Stimulated activated CD4-positive, alpha-beta T cell treated with anti-CD3 and anti-CD28 coated beads, Interleukin-12 subunit alpha, Interleukin-12 subunit beta, amount 100 ng/mL, for 24 hours (primary cell): ENCODE results near the gene SLCO1C1.
"Not testable (repeated sequence)": the region's sequence is repeated elsewhere in the genome, so short reads cannot be mapped to it uniquely, and the experiment has no call there.

Experiments used
- DNase-seq, 2 experiments: peaks; one replicate each; pipeline ENCODE4 v3.0.0-alpha.2; 2020; ENCODE audit warnings: low read depth in 2 of 2

Gene SLCO1C1

GRCh38 chr12:20695232-20695631, at the start of gene SLCO1C1:
Gene SLCO1C1, plus strand, starts transcription at chr12:20695332. Its CDS starts 4,245 bp downstream, at chr12:20699577.
- DNase-seq = no peak

GRCh38 chr12:20646239-20646827, 48.8 kb upstream of the SLCO1C1 start:
- no peak for DNase-seq

- DNase-seq = no peak
These were observed 41.3 kb upstream of the SLCO1C1 start for GRCh38 chr12:20653871-20654270.

- no peak for DNase-seq
These were observed 38.5 kb upstream of the SLCO1C1 start for GRCh38 chr12:20656600-20656999.

- no peak for DNase-seq
These were observed 37.6 kb upstream of the SLCO1C1 start for GRCh38 chr12:20657496-20657895.

GRCh38 chr12:20681334-20681733, 13.8 kb upstream of the SLCO1C1 start:
- DNase-seq = no peak

- DNase-seq = no peak
These were observed 1.2 kb downstream of the SLCO1C1 start for GRCh38 chr12:20696181-20696905.

- DNase-seq = no peak
These were observed 6.0 kb downstream of the SLCO1C1 start for GRCh38 chr12:20701106-20701505.

GRCh38 chr12:20704860-20705259, 9.7 kb downstream of the SLCO1C1 start:
- no peak for DNase-seq

GRCh38 chr12:20711846-20712245, 16.7 kb downstream of the SLCO1C1 start:
- no peak for DNase-seq

- no peak for DNase-seq
These were observed 20.9 kb downstream of the SLCO1C1 start for GRCh38 chr12:20716037-20716436.

- DNase-seq = no peak
These were observed 21.9 kb downstream of the SLCO1C1 start for GRCh38 chr12:20716985-20717384.

GRCh38 chr12:20718294-20718693, 23.2 kb downstream of the SLCO1C1 start:
- DNase-seq = no peak

- no peak for DNase-seq
These were observed 27.0 kb downstream of the SLCO1C1 start for GRCh38 chr12:20722142-20722541.

- DNase-seq = no peak
These were observed 36.1 kb downstream of the SLCO1C1 start for GRCh38 chr12:20731274-20731673.

- DNase-seq = no peak
These were observed 45.8 kb downstream of the SLCO1C1 start for GRCh38 chr12:20740972-20741371.

- no peak for DNase-seq
These were observed 53.1 kb downstream of the SLCO1C1 start for GRCh38 chr12:20748198-20748597.

GRCh38 chr12:20751046-20751445, 55.9 kb downstream of the SLCO1C1 start:
- no peak for DNase-seq

- DNase-seq = no peak
These were observed 82.3 kb downstream of the SLCO1C1 start for GRCh38 chr12:20777420-20777819.

GRCh38 chr12:20778969-20779368, 83.8 kb downstream of the SLCO1C1 start:
- DNase-seq = no peak

- not testable (repeated sequence) for DNase-seq
These were observed 84.8 kb downstream of the SLCO1C1 start for GRCh38 chr12:20779971-20780370.

- DNase-seq = not testable (repeated sequence)
These were observed 88.7 kb downstream of the SLCO1C1 start for GRCh38 chr12:20783796-20784357.

GRCh38 chr12:20792971-20793370, 97.8 kb downstream of the SLCO1C1 start:
- no peak for DNase-seq
